Thoracic aorta (tissue), 2 donors: ENCODE results near the gene SENP2. TPM values are rescaled to one million over a fixed set of nuclear protein-coding genes. Genes with fewer than 3 reads are reported as not detected.
"Not testable (repeated sequence)": the region's sequence is repeated elsewhere in the genome, so short reads cannot be mapped to it uniquely, and the experiment has no call there.

Source experiments
- ATAC-seq: fragments of 150-250 bp; one replicate; pipeline ENCODE4 v1.8.0; 2017; ENCODE audit warnings: low read depth; ENCODE audit not compliant: insufficient number of reproducible peaks, low FRiP score
- DNase-seq: peaks from one replicate; pipeline ENCODE4 v3.0.0-alpha.2; 2020; ENCODE audit warnings: low spot score
- H3K27ac ChIP-seq, 2 donors: fragments of 200-600 bp; sonication (generic); 1 replicate in 1 of 2; 2 replicates in 1 of 2; pipeline ENCODE4 v1.5.1; 2016; ENCODE audit warnings: mild to moderate bottlenecking in 2 of 2, moderate library complexity in 2 of 2
- H3K27me3 ChIP-seq: fragments of 200-600 bp; sonication (generic); replicated peaks from 2 replicates; pipeline ENCODE4 v1.6.0; 2016; ENCODE audit warnings: mild to moderate bottlenecking; ENCODE audit not compliant: insufficient read depth
- H3K36me3 ChIP-seq: fragments of 200-600 bp; sonication (generic); one replicate; pipeline ENCODE4 v1.5.1; 2016
- H3K4me1 ChIP-seq, 2 donors: fragments of 200-600 bp; sonication (generic); 1 replicate in 1 of 2; 2 replicates in 1 of 2; pipeline versions ENCODE4 v1.5.1 to v1.6.0; 2016; ENCODE audit warnings: low read depth in 2 of 2, mild to moderate bottlenecking in 1 of 2; ENCODE audit not compliant: control insufficient read depth in 1 of 2
- H3K4me3 ChIP-seq: fragments of 200-600 bp; sonication (generic); 2 replicates; pipeline ENCODE4 v1.5.1; 2016; ENCODE audit warnings: mild to moderate bottlenecking
- H3K9me3 ChIP-seq: fragments of 200-600 bp; sonication (generic); 2 replicates; pipeline ENCODE4 v1.5.1; 2016
- CTCF ChIP-seq: fragments of 200-600 bp; sonication (generic); IDR thresholded peaks from one replicate; pipeline ENCODE4 v1.5.1; 2019; ENCODE audit warnings: antibody characterized with exemption
- total RNA-seq, 2 donors: library from RNA; depleted of rRNA; stranded (reverse); fragments of >200 nt; gene quantifications; one replicate each; pipeline versions ENCODE4 v1.1.0 to v1.2.3, GENCODE V29; 2016

Gene SENP2
- total RNA-seq, 2 donors from 2014 or later, result 23.2 to 49.0 TPM

GRCh38 chr3:185630182-185630622 is 44.1 kb downstream of the SENP2 start:
- ATAC-seq, result no peak
- Histone ChIP-seq H3K27ac (no peak overlapping the region), H3K9me3 (no peaks in the 10 kb centered on the region), H3K4me1 (peaks cover 0 to 2% of the 10 kb centered on the region in 2 donors), H3K36me3 (peaks cover 28% of the 10 kb centered on the region), H3K27me3 (no peaks in the 10 kb centered on the region), H3K4me3 (no peak overlapping the region)
- TF ChIP-seq CTCF, result no peak
- DNase-seq, result no peak

GRCh38 chr3:185631108-185631507 is 45.0 kb downstream of the SENP2 start:
- Histone ChIP-seq H3K36me3 (peaks cover 22% of the 10 kb centered on the region), H3K4me1 (peaks cover 0 to 2% of the 10 kb centered on the region in 2 donors), H3K4me3 (no peak overlapping the region), H3K27me3 (no peaks in the 10 kb centered on the region), H3K27ac (no peak overlapping the region), H3K9me3 (no peaks in the 10 kb centered on the region)
- ATAC-seq (no peak), DNase-seq (no peak)
- TF ChIP-seq CTCF, result no peak

- no peak for DNase-seq
- no peak for ATAC-seq
- H3K36me3 ChIP-seq, result peaks cover 16% of the 10 kb centered on the region
- no peak for TF ChIP-seq CTCF
- H3K27me3 ChIP-seq, result no peaks in the 10 kb centered on the region
- no peak overlapping the region for H3K27ac ChIP-seq
- no peak overlapping the region for H3K4me3 ChIP-seq
- H3K9me3 ChIP-seq, result no peaks in the 10 kb centered on the region
- peaks cover 0 to 2% of the 10 kb centered on the region in 2 donors for H3K4me1 ChIP-seq
Measured at GRCh38 chr3:185631508-185632206, 45.6 kb downstream of the SENP2 start.

GRCh38 chr3:185632996-185633395 is 46.9 kb downstream of the SENP2 start:
- Histone ChIP-seq H3K27me3 (no peaks in the 10 kb centered on the region), H3K36me3 (peaks cover 5% of the 10 kb centered on the region), H3K4me1 (peaks cover 0 to 2% of the 10 kb centered on the region in 2 donors), H3K27ac (no peak overlapping the region), H3K4me3 (no peak overlapping the region), H3K9me3 (no peaks in the 10 kb centered on the region)
- DNase-seq (no peak), ATAC-seq (no peak)
- no peak for TF ChIP-seq CTCF

DNA sequence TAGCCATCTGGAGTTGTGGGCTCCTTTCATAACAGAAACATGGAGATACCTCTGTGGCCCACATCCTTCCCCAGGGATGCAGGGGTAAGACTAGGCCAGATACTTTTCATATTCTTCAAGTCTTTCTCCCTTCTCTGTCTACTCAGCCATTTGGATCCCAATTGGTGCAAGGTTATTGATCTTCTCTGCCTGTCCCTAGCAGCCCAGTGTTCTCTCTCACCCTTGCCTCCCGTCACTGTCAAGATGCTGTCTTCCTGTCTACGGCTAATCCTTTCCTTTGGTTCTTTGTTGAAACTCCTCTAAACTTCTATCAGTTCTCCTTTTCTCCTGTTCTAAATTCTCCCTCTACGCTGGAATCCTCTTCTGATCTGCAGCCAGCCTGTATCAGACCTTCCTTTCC is 51.3 kb downstream of the SENP2 start:
- Histone ChIP-seq H3K4me1 (no peaks in the 10 kb centered on the region), H3K4me3 (no peak overlapping the region), H3K27ac (no peak overlapping the region), H3K27me3 (no peaks in the 10 kb centered on the region), H3K36me3 (no peaks in the 10 kb centered on the region), H3K9me3 (no peaks in the 10 kb centered on the region)
- DNase-seq (no peak), ATAC-seq (no peak)
- no peak for TF ChIP-seq CTCF

DNA sequence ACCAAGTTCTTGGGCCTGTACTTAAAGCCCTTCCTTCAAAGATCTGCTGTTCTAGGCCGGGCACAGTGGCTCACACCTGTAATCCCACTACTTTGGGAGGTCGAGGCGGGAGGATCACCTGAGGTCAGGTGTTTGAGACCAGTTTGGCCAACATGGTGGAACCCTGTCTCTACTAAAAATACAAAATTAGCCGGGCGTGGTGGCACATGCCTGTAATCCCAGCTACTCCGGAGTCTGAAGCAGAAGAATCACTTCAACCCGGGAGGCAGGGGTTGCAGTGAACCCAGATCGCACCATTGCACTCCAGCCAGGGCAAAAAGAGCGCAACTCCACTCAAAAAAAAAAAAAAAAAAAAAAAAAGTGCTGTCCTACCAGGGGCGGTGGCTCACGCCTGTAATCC is 52.6 kb downstream of the SENP2 start:
- not testable (repeated sequence) for H3K27me3 ChIP-seq, H3K4me3 ChIP-seq, H3K4me1 ChIP-seq, DNase-seq, H3K9me3 ChIP-seq, H3K27ac ChIP-seq, ATAC-seq, H3K36me3 ChIP-seq
